Thyroid gland (tissue), 4 donors: ENCODE data around the gene GRIA1. TPM values are rescaled to one million over a fixed set of nuclear protein-coding genes. Genes with fewer than 3 reads are reported as not detected.

Source experiments
- DNase-seq, 2 donors: peaks; one replicate each; pipeline ENCODE4 v3.0.0-alpha.2; 2019
- H3K27ac ChIP-seq, 3 donors: fragments of 200-600 bp; sonication (generic); 1 replicate in 2 of 3; 2 replicates in 1 of 3; pipeline ENCODE4 v1.5.1; 2016 to 2019; ENCODE audit warnings: mild to moderate bottlenecking in 1 of 3, moderate library complexity in 1 of 3
- H3K27me3 ChIP-seq: fragments of 200-600 bp; sonication (generic); one replicate; pipeline ENCODE4 v1.5.1; 2019
- H3K36me3 ChIP-seq, 2 donors: fragments of 200-600 bp; sonication (generic); one replicate each; pipeline ENCODE4 v1.5.1; 2016 to 2019
- H3K4me1 ChIP-seq, 2 donors: fragments of 200-600 bp; sonication (generic); one replicate each; pipeline ENCODE4 v1.5.1; 2017 to 2019
- H3K4me3 ChIP-seq, 3 donors: fragments of 200-600 bp; sonication (generic); replicated peaks in 1 of 3; 1 replicate in 2 of 3; 2 replicates in 1 of 3; pipeline ENCODE4 v1.5.1; 2016; ENCODE audit warnings: mild to moderate bottlenecking in 1 of 3
- H3K9me3 ChIP-seq: fragments of 200-600 bp; sonication (generic); one replicate; pipeline ENCODE4 v1.5.1; 2017
- POLR2A ChIP-seq, 2 donors: fragments of 450-650 bp; IDR thresholded peaks; one replicate each; pipeline ENCODE4 v1.6.1; 2017; ENCODE audit warnings: antibody characterized with exemption in 2 of 2, mild to moderate bottlenecking in 2 of 2, moderate library complexity in 1 of 2
- WGBS, 2 donors: methylation state at CpG; one replicate each; pipeline ENCODE4 v1.1.5; 2017; 5-methylcytosine and 5-hydroxymethylcytosine counted together
- intact Hi-C: fragments of 100-400 bp; cut with DNase I; formaldehyde crosslinking; loops from one replicate; pipeline ENCODE4 v1.15.1; 2023
- total RNA-seq, 4 donors: library from RNA; depleted of rRNA; stranded (reverse); fragments of >200 nt; gene quantifications; one replicate each; pipeline ENCODE4 v1.2.3, GENCODE V29; 2016
- TF ChIP-seq, protein P1 (sequence below), 6 experiments: fragments of 200-600 bp in 3 of 6; fragments of 450-650 bp in 3 of 6; sonication (generic) in 3 of 6; IDR thresholded peaks; one replicate each; pipeline ENCODE4 v1.5.1; 2016 to 2019; ENCODE audit warnings: antibody characterized with exemption in 6 of 6, mild to moderate bottlenecking in 2 of 6, inconsistent platforms in 1 of 6, moderate library complexity in 1 of 6

Gene GRIA1
- total RNA-seq, 4 donors from 2014 or later: 0.21 to 2.6 (median 0.79) TPM

DNA sequence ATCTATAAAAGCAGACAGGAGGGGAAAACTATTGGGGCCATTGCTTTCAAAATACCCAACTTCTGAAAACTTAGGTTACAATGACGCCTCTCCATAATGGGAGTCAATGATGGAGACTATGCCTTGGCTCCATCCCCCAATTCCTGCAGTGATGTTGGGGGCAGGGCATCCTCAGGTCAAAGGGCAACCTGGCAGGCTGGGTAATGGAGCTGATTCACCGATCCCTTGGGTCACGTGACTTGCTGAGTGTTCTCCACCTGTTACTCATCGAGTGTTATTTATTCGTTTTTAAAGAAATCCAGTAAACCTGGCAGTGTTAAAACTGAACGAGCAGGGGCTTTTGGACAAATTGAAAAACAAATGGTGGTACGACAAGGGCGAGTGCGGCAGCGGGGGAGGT, 303.9 kb downstream of the GRIA1 start:
- WGBS, 2 donors: 94% methylated on average over 10 of the region's 10 CpGs

DNA sequence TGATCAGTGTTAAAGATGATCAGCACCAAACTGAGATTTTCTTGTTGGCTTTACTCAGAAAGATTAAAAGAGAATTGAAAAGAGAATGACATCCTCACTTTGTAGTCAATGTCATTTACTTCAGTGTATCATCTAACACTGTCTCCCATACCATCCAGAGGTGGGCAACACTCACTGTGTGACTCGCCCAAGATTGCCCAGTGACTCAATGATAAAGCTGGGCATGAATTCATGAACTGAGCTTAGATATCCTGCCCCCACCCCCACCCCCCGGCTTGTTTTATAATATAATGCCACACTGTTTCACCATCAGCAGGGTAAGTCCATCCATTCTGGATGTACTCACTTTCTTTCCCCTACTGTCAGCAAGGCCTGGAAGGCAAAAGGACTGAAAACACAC, 306.1 kb downstream of the GRIA1 start:
- H3K27ac ChIP-seq: no peak overlapping the region
- no peaks in the 10 kb centered on the region for H3K27me3 ChIP-seq
- no peak for TF ChIP-seq POLR2A (IDR thresholded peaks at IDR 0.05)
- TF ChIP-seq, protein P1, sequence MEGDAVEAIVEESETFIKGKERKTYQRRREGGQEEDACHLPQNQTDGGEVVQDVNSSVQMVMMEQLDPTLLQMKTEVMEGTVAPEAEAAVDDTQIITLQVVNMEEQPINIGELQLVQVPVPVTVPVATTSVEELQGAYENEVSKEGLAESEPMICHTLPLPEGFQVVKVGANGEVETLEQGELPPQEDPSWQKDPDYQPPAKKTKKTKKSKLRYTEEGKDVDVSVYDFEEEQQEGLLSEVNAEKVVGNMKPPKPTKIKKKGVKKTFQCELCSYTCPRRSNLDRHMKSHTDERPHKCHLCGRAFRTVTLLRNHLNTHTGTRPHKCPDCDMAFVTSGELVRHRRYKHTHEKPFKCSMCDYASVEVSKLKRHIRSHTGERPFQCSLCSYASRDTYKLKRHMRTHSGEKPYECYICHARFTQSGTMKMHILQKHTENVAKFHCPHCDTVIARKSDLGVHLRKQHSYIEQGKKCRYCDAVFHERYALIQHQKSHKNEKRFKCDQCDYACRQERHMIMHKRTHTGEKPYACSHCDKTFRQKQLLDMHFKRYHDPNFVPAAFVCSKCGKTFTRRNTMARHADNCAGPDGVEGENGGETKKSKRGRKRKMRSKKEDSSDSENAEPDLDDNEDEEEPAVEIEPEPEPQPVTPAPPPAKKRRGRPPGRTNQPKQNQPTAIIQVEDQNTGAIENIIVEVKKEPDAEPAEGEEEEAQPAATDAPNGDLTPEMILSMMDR (IDR thresholded peaks at IDR 0.05): no peak
- no peaks in the 10 kb centered on the region for H3K36me3 ChIP-seq
- intact Hi-C loops: no loop called here
- H3K4me3 ChIP-seq: no peak overlapping the region
- no peaks in the 10 kb centered on the region for H3K4me1 ChIP-seq
- WGBS, 2 donors: 98% methylated on average over 2 of the region's 2 CpGs
- H3K9me3 ChIP-seq: no peaks in the 10 kb centered on the region
- DNase-seq: no peak

More for the DNA sequence above, 303.9 kb downstream of the GRIA1 start:
- no peaks in the 10 kb centered on the region for H3K9me3 ChIP-seq
- no peaks in the 10 kb centered on the region for H3K36me3 ChIP-seq
- H3K27me3 ChIP-seq: no peaks in the 10 kb centered on the region
- DNase-seq: no peak
- intact Hi-C loops: no loop called here
- H3K27ac ChIP-seq: no peak overlapping the region
- H3K4me3 ChIP-seq: no peak overlapping the region
- TF ChIP-seq, protein P1 (IDR thresholded peaks at IDR 0.05): no peak
- TF ChIP-seq POLR2A (IDR thresholded peaks at IDR 0.05): no peak
- no peaks in the 10 kb centered on the region for H3K4me1 ChIP-seq

DNA sequence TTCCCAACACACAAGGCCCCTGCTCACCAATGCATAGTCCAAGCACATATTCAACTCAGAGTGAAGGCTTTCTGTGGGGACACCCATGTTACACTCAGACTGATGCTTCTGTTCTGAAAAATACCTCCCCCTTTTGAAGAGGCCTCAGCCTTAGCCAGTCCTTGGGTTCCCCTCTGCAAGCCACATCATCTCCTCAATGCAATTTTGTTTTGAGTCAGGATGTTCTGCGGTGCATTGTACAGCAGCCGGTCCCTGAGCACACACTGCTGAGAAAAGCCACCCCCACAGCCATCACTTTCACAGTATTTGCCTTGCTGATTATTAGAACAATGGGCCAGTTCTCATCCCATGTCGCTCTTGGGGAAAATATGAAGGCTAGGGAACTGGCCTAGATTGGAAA, 307.0 kb downstream of the GRIA1 start:
- WGBS, 2 donors: 87 to 94% methylated on average over 3 of the region's 3 CpGs
- TF ChIP-seq, protein P1 (IDR thresholded peaks at IDR 0.05): no peak
- TF ChIP-seq POLR2A (IDR thresholded peaks at IDR 0.05): no peak
- H3K4me3 ChIP-seq: no peak overlapping the region
- H3K9me3 ChIP-seq: no peaks in the 10 kb centered on the region
- H3K4me1 ChIP-seq: no peaks in the 10 kb centered on the region
- intact Hi-C loops: no loop called here
- H3K27ac ChIP-seq: no peak overlapping the region
- no peaks in the 10 kb centered on the region for H3K36me3 ChIP-seq
- DNase-seq: no peak
- no peaks in the 10 kb centered on the region for H3K27me3 ChIP-seq

DNA sequence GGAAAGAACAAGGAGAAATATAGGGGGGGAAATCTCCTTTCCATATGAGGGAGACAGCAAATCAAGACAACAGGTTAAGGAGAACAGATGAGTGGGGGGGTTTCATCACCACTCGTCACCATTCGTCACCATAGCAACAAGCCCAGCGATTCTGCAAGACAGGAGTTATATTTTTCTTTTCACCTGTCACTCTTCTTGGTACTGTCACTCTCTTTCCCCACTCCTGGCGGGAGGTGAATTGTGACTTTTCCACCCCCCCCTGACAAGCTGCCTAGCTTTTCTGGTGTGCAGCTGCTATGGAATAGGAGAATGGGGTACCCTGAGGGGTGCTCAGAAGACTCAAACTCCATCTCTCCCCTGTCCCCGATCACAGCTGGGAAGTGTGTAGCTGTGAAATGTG, 308.4 kb downstream of the GRIA1 start:
- WGBS, 2 donors: 78 to 80% methylated on average over 5 of the region's 5 CpGs
- no peaks in the 10 kb centered on the region for H3K27me3 ChIP-seq
- DNase-seq: no peak
- TF ChIP-seq, protein P1 (IDR thresholded peaks at IDR 0.05): no peak
- TF ChIP-seq POLR2A (IDR thresholded peaks at IDR 0.05): no peak
- H3K9me3 ChIP-seq: no peaks in the 10 kb centered on the region
- H3K4me1 ChIP-seq: no peaks in the 10 kb centered on the region
- intact Hi-C loops: no loop called here
- no peak overlapping the region for H3K4me3 ChIP-seq
- H3K27ac ChIP-seq: no peak overlapping the region
- H3K36me3 ChIP-seq: no peaks in the 10 kb centered on the region

DNA sequence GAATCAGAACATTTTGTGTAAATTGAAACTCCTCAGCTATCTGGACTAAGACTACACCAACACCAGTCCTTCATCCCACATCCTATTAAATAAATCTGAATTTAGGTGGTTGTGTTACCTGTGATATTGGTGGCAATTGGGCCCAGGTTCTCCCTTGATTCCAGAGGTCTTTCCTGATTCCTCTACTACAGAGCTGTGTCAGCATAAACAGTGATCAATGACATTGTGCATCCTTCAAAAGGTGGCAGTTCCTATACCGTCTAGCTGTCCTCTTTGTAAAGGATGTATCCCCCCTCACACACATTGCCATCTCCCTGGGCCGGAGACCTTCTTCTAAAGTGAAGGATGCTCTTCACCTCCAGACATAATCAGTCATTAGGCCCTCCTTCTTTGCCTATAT, 309.0 kb downstream of the GRIA1 start:
- H3K4me3 ChIP-seq: no peak overlapping the region
- no peaks in the 10 kb centered on the region for H3K9me3 ChIP-seq
- intact Hi-C loops: no loop called here
- TF ChIP-seq, protein P1 (IDR thresholded peaks at IDR 0.05): no peak
- no peak for TF ChIP-seq POLR2A (IDR thresholded peaks at IDR 0.05)
- no peak overlapping the region for H3K27ac ChIP-seq
- no peaks in the 10 kb centered on the region for H3K4me1 ChIP-seq
- H3K27me3 ChIP-seq: no peaks in the 10 kb centered on the region
- DNase-seq: no peak
- no peaks in the 10 kb centered on the region for H3K36me3 ChIP-seq
- 89 to 98% methylated on average over 2 of the region's 2 CpGs for WGBS, 2 donors
